Measurements from ENCODE around the gene MGST2. TPM values are rescaled to one million over a fixed set of nuclear protein-coding genes. Genes with fewer than 3 reads are reported as not detected.

MGST2 gene
- polyA plus RNA-seq, 3 donors = 41.7 to 221 (median 153) TPM

- WGBS (ENCODE audit: insufficient coverage) = 93% methylated on average over 3 of the region's 5 CpGs
- H3K27ac ChIP-seq (ENCODE audit: low read depth in 1 of 2, low read length in 2 of 2) = no peak overlapping the region
- no peak for DNase-seq
- peaks cover 5% of the 10 kb centered on the region for H3K4me1 Mint-ChIP-seq
- H3K27me3 ChIP-seq (ENCODE audit: control insufficient read depth in 2 of 2, insufficient read depth in 2 of 2, low read length in 2 of 2) = no peaks in the 10 kb centered on the region
- H3K27ac Mint-ChIP-seq = no peak overlapping the region
- intact Hi-C loops (cut with micrococcal nuclease) = no loop called here
- no peak overlapping the region for H3K9ac ChIP-seq (ENCODE audit: insufficient read depth, low read length, poor library complexity, severe bottlenecking)
- peaks cover 17 to 18% of the 10 kb centered on the region in 2 donors for H3K9me3 ChIP-seq (replicated peaks in 1 of 2; ENCODE audit: control insufficient read depth in 1 of 2, insufficient read depth in 1 of 2, low read length in 2 of 2)
- H3K36me3 ChIP-seq (replicated peaks in 1 of 2; ENCODE audit: control insufficient read depth in 1 of 2, insufficient read depth in 2 of 2, low read length in 2 of 2) = no peaks in the 10 kb centered on the region
- H4K20me1 ChIP-seq (ENCODE audit: insufficient read depth, low read length) = no peaks in the 10 kb centered on the region
- H3K36me3 Mint-ChIP-seq = peaks cover 0 to 3% of the 10 kb centered on the region in 2 donors
- no peak overlapping the region for H3K4me3 ChIP-seq (replicated peaks in 1 of 3; ENCODE audit: low read depth in 2 of 3, low read length in 3 of 3)
- H3K27me3 Mint-ChIP-seq (ENCODE audit: low read depth in 3 of 3) = peaks cover 0 to 4% (median 4%) of the 10 kb centered on the region in 3 donors
- no peaks in the 10 kb centered on the region for H3K4me1 ChIP-seq (ENCODE audit: control insufficient read depth in 1 of 2, insufficient read depth in 2 of 2, low read length in 2 of 2)
- H3K4me3 Mint-ChIP-seq = no peak overlapping the region
- no peak overlapping the region for H3K4me2 ChIP-seq (replicated peaks; ENCODE audit: extremely low read depth, low read length, poor library complexity, severe bottlenecking)
- peaks cover 15 to 33% (median 21%) of the 10 kb centered on the region in 7 donors for H3K9me3 Mint-ChIP-seq
- no peak for TF ChIP-seq CTCF (IDR thresholded peaks at IDR 0.05)
- H2AFZ ChIP-seq (ENCODE audit: insufficient read depth, low read depth, low read length, poor library complexity, severe bottlenecking) = no peak overlapping the region
- no peaks in the 10 kb centered on the region for H3K79me2 ChIP-seq (ENCODE audit: insufficient read depth, low read length)
These were observed 26.0 kb upstream of the MGST2 start for GRCh38 chr4:139639654-139640053.

GRCh38 chr4:139641218-139641617 lies 24.4 kb upstream of the MGST2 start:
- no peak overlapping the region for H3K4me3 Mint-ChIP-seq

More at GRCh38 chr4:139641218-139641617, 24.4 kb upstream of the MGST2 start:
- no peak for TF ChIP-seq CTCF (IDR thresholded peaks at IDR 0.05)
- Histone ChIP-seq H3K9ac (ENCODE audit: insufficient read depth, low read length, poor library complexity, severe bottlenecking) (no peak overlapping the region), H3K4me3 (replicated peaks in 1 of 3; ENCODE audit: low read depth in 2 of 3, low read length in 3 of 3) (no peak overlapping the region), H3K27me3 (ENCODE audit: control insufficient read depth in 2 of 2, insufficient read depth in 2 of 2, low read length in 2 of 2) (no peaks in the 10 kb centered on the region), H3K4me2 (replicated peaks; ENCODE audit: extremely low read depth, low read length, poor library complexity, severe bottlenecking) (no peak overlapping the region), H3K4me1 (ENCODE audit: control insufficient read depth in 1 of 2, insufficient read depth in 2 of 2, low read length in 2 of 2) (no peaks in the 10 kb centered on the region), H4K20me1 (ENCODE audit: insufficient read depth, low read length) (no peaks in the 10 kb centered on the region), H3K27ac (ENCODE audit: low read depth in 1 of 2, low read length in 2 of 2) (no peak overlapping the region), H3K79me2 (ENCODE audit: insufficient read depth, low read length) (no peaks in the 10 kb centered on the region), H3K9me3 (replicated peaks in 1 of 2; ENCODE audit: control insufficient read depth in 1 of 2, insufficient read depth in 1 of 2, low read length in 2 of 2) (peaks cover 17 to 18% of the 10 kb centered on the region in 2 donors), H3K36me3 (replicated peaks in 1 of 2; ENCODE audit: control insufficient read depth in 1 of 2, insufficient read depth in 2 of 2, low read length in 2 of 2) (no peaks in the 10 kb centered on the region), H2AFZ (ENCODE audit: insufficient read depth, low read depth, low read length, poor library complexity, severe bottlenecking) (no peak overlapping the region)
- Mint-ChIP-seq H3K36me3 (peaks cover 0 to 3% of the 10 kb centered on the region in 2 donors), H3K27ac (no peak overlapping the region), H3K27me3 (ENCODE audit: low read depth in 3 of 3) (peaks cover 0 to 2% (median 1%) of the 10 kb centered on the region in 3 donors), H3K4me1 (peaks cover 5% of the 10 kb centered on the region), H3K9me3 (peaks cover 15 to 33% (median 20%) of the 10 kb centered on the region in 7 donors)
- no peak for DNase-seq
- intact Hi-C loops (cut with micrococcal nuclease) = no loop called here
- 100% methylated on average over 1 of the region's 2 CpGs for WGBS (ENCODE audit: insufficient coverage)

Measured in CD14-positive monocyte (primary cell).